ENCODE measurements around the gene SNU13. TPM values are rescaled to one million over a fixed set of nuclear protein-coding genes. Genes with fewer than 3 reads are reported as not detected.
"Not testable (repeated sequence)": the region's sequence is repeated elsewhere in the genome, so short reads cannot be mapped to it uniquely, and the experiment has no call there.

SNU13 gene
- 139 TPM for polyA plus RNA-seq (2013, experiment 1 of 2)
- polyA plus RNA-seq (2013, experiment 2 of 2), result 137 TPM

- H2BK15ac ChIP-seq (ENCODE audit: low read length), result peak within 1 kb of the TSS; percentile 75
- H3K27ac ChIP-seq (replicated peaks; ENCODE audit: low read length), result peak within 1 kb of the TSS; percentile 79
- DNase-seq (ENCODE audit: low spot score), result peak; percentile 82
- no peaks in the 10 kb centered on the region for H3K9me3 ChIP-seq (replicated peaks in 1 of 2; ENCODE audit: control insufficient read depth in 2 of 2, insufficient read depth in 1 of 2, low read depth in 1 of 2, low read length in 2 of 2)
- H3K36me3 ChIP-seq (replicated peaks in 1 of 2; ENCODE audit: control insufficient read depth in 2 of 2, insufficient read depth in 2 of 2, low read length in 2 of 2), result peaks cover 3 to 12% of the 10 kb centered on the region in 2 donors
- H2AFZ ChIP-seq (ENCODE audit: low read length), result peak within 1 kb of the TSS; percentile 93
- H2BK5ac ChIP-seq (ENCODE audit: low read length), result peak within 1 kb of the TSS; percentile 82
- no peak within 1 kb of the TSS for H4K91ac ChIP-seq (ENCODE audit: low read depth, low read length, poor library complexity)
- peak within 1 kb of the TSS; percentile 90 for H3K14ac ChIP-seq (ENCODE audit: low read length)
- peak within 1 kb of the TSS; percentile 94 for H3K18ac ChIP-seq (ENCODE audit: low read length)
- no peaks in the 10 kb centered on the region for H3K27me3 ChIP-seq (ENCODE audit: control insufficient read depth in 3 of 3, insufficient read depth in 3 of 3, low read depth in 1 of 3, low read length in 3 of 3)
- peak within 1 kb of the TSS; percentile 80 for H3K9ac ChIP-seq (ENCODE audit: low read depth, low read length, poor library complexity)
- H2BK120ac ChIP-seq (ENCODE audit: low read depth, low read length), result peak within 1 kb of the TSS; percentile 61
- WGBS, 2 donors (ENCODE audit: extremely low coverage in 2 of 2, insufficient read length in 2 of 2, insufficient replicate concordance in 1 of 2), result no CpG with 5 or more reads among the region's 62 CpGs
- H3K79me1 ChIP-seq (ENCODE audit: low read depth, low read length), result peaks cover 9% of the 10 kb centered on the region
- H4K8ac ChIP-seq (ENCODE audit: low read depth, low read length), result no peak within 1 kb of the TSS
- no peak within 1 kb of the TSS for H3K4ac ChIP-seq (ENCODE audit: low read length)
- H2AK5ac ChIP-seq (ENCODE audit: low read depth, low read length), result peak within 1 kb of the TSS; percentile 84
- H3K4me3 ChIP-seq (ENCODE audit: low read length in 2 of 2), result peak within 1 kb of the TSS; percentile 66 to 85
- H3K4me2 ChIP-seq (ENCODE audit: insufficient read depth, low read length, poor library complexity, severe bottlenecking), result peak within 1 kb of the TSS; percentile 83
- H3K23ac ChIP-seq (ENCODE audit: low read depth, low read length, poor library complexity), result peak within 1 kb of the TSS; percentile 97
- H2BK12ac ChIP-seq (ENCODE audit: low read length), result no peak within 1 kb of the TSS
- H3K4me1 ChIP-seq (ENCODE audit: control insufficient read depth in 2 of 2, insufficient read depth in 1 of 2, low read depth in 1 of 2, low read length in 2 of 2), result peaks cover 4 to 5% of the 10 kb centered on the region in 2 donors
Measured at GRCh38 chr22:41688365-41689211, at the start of gene SNU13. TSS of gene SNU13 (minus strand) at chr22:41688867. CDS start at chr22:41688796, 71 bp downstream.

- H3K4me3 ChIP-seq (ENCODE audit: low read length in 2 of 2); H3K36me3 ChIP-seq (replicated peaks in 1 of 2; ENCODE audit: control insufficient read depth in 2 of 2, insufficient read depth in 2 of 2, low read length in 2 of 2); H2AK5ac ChIP-seq (ENCODE audit: low read depth, low read length); H3K9ac ChIP-seq (ENCODE audit: low read depth, low read length, poor library complexity); H3K4ac ChIP-seq (ENCODE audit: low read length); H3K27me3 ChIP-seq (ENCODE audit: control insufficient read depth in 3 of 3, insufficient read depth in 3 of 3, low read depth in 1 of 3, low read length in 3 of 3); H2AFZ ChIP-seq (ENCODE audit: low read length); H3K9me3 ChIP-seq (replicated peaks in 1 of 2; ENCODE audit: control insufficient read depth in 2 of 2, insufficient read depth in 1 of 2, low read depth in 1 of 2, low read length in 2 of 2); H2BK120ac ChIP-seq (ENCODE audit: low read depth, low read length); H3K79me1 ChIP-seq (ENCODE audit: low read depth, low read length); H4K91ac ChIP-seq (ENCODE audit: low read depth, low read length, poor library complexity); H4K8ac ChIP-seq (ENCODE audit: low read depth, low read length); H3K23ac ChIP-seq (ENCODE audit: low read depth, low read length, poor library complexity); H3K14ac ChIP-seq (ENCODE audit: low read length); H3K4me1 ChIP-seq (ENCODE audit: control insufficient read depth in 2 of 2, insufficient read depth in 1 of 2, low read depth in 1 of 2, low read length in 2 of 2); H2BK12ac ChIP-seq (ENCODE audit: low read length); H2BK15ac ChIP-seq (ENCODE audit: low read length); H3K4me2 ChIP-seq (ENCODE audit: insufficient read depth, low read length, poor library complexity, severe bottlenecking); H3K27ac ChIP-seq (replicated peaks; ENCODE audit: low read length); DNase-seq (ENCODE audit: low spot score); H3K18ac ChIP-seq (ENCODE audit: low read length); H2BK5ac ChIP-seq (ENCODE audit: low read length): not testable (repeated sequence)
- no CpG with 5 or more reads among the region's 4 CpGs for WGBS, 2 donors (ENCODE audit: extremely low coverage in 2 of 2, insufficient read length in 2 of 2, insufficient replicate concordance in 1 of 2)
Measured at GRCh38 chr22:41733241-41733640, 44.6 kb upstream of the SNU13 start.

DNA sequence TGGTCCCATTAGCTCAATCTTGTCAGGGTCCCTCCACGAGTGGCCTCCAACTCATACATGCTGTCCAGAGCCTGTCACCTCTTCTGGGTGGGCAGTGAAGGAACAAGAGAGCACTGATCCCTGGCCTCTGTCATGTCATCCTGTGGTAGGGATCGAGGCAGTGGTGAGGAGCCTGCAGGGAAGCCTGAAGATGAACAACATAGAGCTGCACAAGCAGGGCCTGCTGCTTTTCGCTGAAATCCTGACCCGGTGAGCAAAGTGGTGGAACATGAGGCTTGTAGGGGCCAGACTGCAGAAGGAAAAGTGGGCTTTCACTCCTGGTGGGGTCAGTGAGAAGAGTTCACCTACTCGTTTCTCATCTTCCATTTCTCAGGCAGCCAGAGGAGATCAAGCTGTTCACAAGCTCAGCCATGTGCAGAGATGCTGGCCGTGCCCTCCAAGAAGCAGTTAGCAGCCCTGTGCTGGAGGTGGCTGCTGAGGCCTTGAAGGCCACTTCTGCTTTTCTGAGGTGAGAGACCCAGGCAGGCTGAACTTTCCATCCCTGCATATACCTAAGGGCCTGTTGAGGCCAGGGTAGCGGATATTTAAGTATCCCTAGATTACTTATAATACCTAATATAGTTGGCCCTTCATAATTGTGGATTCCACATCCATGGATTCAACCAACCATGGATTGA, 43.6 kb upstream of the SNU13 start:
- H3K4me3 ChIP-seq (ENCODE audit: low read length in 2 of 2), result no peak overlapping the region
- no peak overlapping the region for H2BK12ac ChIP-seq (ENCODE audit: low read length)
- H2BK15ac ChIP-seq (ENCODE audit: low read length), result no peak overlapping the region
- H3K9ac ChIP-seq (ENCODE audit: low read depth, low read length, poor library complexity), result no peak overlapping the region
- H2AK5ac ChIP-seq (ENCODE audit: low read depth, low read length), result no peak overlapping the region
- H2AFZ ChIP-seq (ENCODE audit: low read length), result no peak overlapping the region
- no peak overlapping the region for H3K14ac ChIP-seq (ENCODE audit: low read length)
- H4K91ac ChIP-seq (ENCODE audit: low read depth, low read length, poor library complexity), result no peak overlapping the region
- H3K27me3 ChIP-seq (ENCODE audit: control insufficient read depth in 3 of 3, insufficient read depth in 3 of 3, low read depth in 1 of 3, low read length in 3 of 3), result peaks cover 0 to 2% (median 0%) of the 10 kb centered on the region in 3 experiments
- no peaks in the 10 kb centered on the region for H3K36me3 ChIP-seq (replicated peaks in 1 of 2; ENCODE audit: control insufficient read depth in 2 of 2, insufficient read depth in 2 of 2, low read length in 2 of 2)
- no peak overlapping the region for H3K4me2 ChIP-seq (ENCODE audit: insufficient read depth, low read length, poor library complexity, severe bottlenecking)
- no peaks in the 10 kb centered on the region for H3K9me3 ChIP-seq (replicated peaks in 1 of 2; ENCODE audit: control insufficient read depth in 2 of 2, insufficient read depth in 1 of 2, low read depth in 1 of 2, low read length in 2 of 2)
- no CpG with 5 or more reads among the region's 7 CpGs for WGBS, 2 donors (ENCODE audit: extremely low coverage in 2 of 2, insufficient read length in 2 of 2, insufficient replicate concordance in 1 of 2)
- H3K27ac ChIP-seq (replicated peaks; ENCODE audit: low read length), result no peak overlapping the region
- no peak overlapping the region for H2BK120ac ChIP-seq (ENCODE audit: low read depth, low read length)
- no peak for DNase-seq (ENCODE audit: low spot score)
- no peak overlapping the region for H2BK5ac ChIP-seq (ENCODE audit: low read length)
- H4K8ac ChIP-seq (ENCODE audit: low read depth, low read length), result no peak overlapping the region
- H3K18ac ChIP-seq (ENCODE audit: low read length), result no peak overlapping the region
- H3K4me1 ChIP-seq (ENCODE audit: control insufficient read depth in 2 of 2, insufficient read depth in 1 of 2, low read depth in 1 of 2, low read length in 2 of 2), result no peaks in the 10 kb centered on the region
- H3K4ac ChIP-seq (ENCODE audit: low read length), result no peak overlapping the region
- H3K23ac ChIP-seq (ENCODE audit: low read depth, low read length, poor library complexity), result peak overlapping the region; percentile 32
- H3K79me1 ChIP-seq (ENCODE audit: low read depth, low read length), result no peaks in the 10 kb centered on the region

DNA sequence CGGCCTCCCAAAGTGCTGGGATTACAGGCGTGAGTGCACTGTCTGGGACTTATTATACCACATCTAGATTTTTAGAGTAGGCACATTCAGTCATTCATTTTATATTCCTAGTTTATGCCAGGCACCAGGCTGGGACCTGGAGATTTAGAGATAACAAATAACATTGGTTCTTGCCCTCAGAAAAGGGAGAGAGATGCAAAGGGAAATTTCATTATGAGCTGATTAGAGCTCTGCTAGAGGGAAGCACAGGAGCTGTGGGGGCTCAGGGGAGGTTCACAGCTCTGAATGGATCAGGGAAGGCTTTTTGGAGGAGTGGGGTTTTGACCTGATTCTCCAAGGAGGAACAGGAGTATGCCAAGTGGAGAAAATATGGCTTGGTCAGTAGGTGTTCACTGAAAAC, 42.9 kb upstream of the SNU13 start:
- H3K4me3 ChIP-seq (ENCODE audit: low read length in 2 of 2), result no peak overlapping the region
- no CpG with 5 or more reads among the region's 2 CpGs for WGBS, 2 donors (ENCODE audit: extremely low coverage in 2 of 2, insufficient read length in 2 of 2, insufficient replicate concordance in 1 of 2)
- H3K36me3 ChIP-seq (replicated peaks in 1 of 2; ENCODE audit: control insufficient read depth in 2 of 2, insufficient read depth in 2 of 2, low read length in 2 of 2), result no peaks in the 10 kb centered on the region
- no peak overlapping the region for H3K4me2 ChIP-seq (ENCODE audit: insufficient read depth, low read length, poor library complexity, severe bottlenecking)
- no peak overlapping the region for H2BK5ac ChIP-seq (ENCODE audit: low read length)
- H4K8ac ChIP-seq (ENCODE audit: low read depth, low read length), result no peak overlapping the region
- H3K27me3 ChIP-seq (ENCODE audit: control insufficient read depth in 3 of 3, insufficient read depth in 3 of 3, low read depth in 1 of 3, low read length in 3 of 3), result peaks cover 0 to 2% (median 0%) of the 10 kb centered on the region in 3 experiments
- H2AK5ac ChIP-seq (ENCODE audit: low read depth, low read length), result no peak overlapping the region
- no peaks in the 10 kb centered on the region for H3K4me1 ChIP-seq (ENCODE audit: control insufficient read depth in 2 of 2, insufficient read depth in 1 of 2, low read depth in 1 of 2, low read length in 2 of 2)
- no peak overlapping the region for H3K4ac ChIP-seq (ENCODE audit: low read length)
- H3K9me3 ChIP-seq (replicated peaks in 1 of 2; ENCODE audit: control insufficient read depth in 2 of 2, insufficient read depth in 1 of 2, low read depth in 1 of 2, low read length in 2 of 2), result no peaks in the 10 kb centered on the region
- H4K91ac ChIP-seq (ENCODE audit: low read depth, low read length, poor library complexity), result no peak overlapping the region
- H2BK12ac ChIP-seq (ENCODE audit: low read length), result no peak overlapping the region
- no peak overlapping the region for H2AFZ ChIP-seq (ENCODE audit: low read length)
- H3K18ac ChIP-seq (ENCODE audit: low read length), result no peak overlapping the region
- H2BK120ac ChIP-seq (ENCODE audit: low read depth, low read length), result no peak overlapping the region
- H3K14ac ChIP-seq (ENCODE audit: low read length), result no peak overlapping the region
- no peak overlapping the region for H3K9ac ChIP-seq (ENCODE audit: low read depth, low read length, poor library complexity)
- DNase-seq (ENCODE audit: low spot score), result no peak
- H2BK15ac ChIP-seq (ENCODE audit: low read length), result no peak overlapping the region
- H3K79me1 ChIP-seq (ENCODE audit: low read depth, low read length), result no peaks in the 10 kb centered on the region
- peak overlapping the region; percentile 32 for H3K23ac ChIP-seq (ENCODE audit: low read depth, low read length, poor library complexity)
- no peak overlapping the region for H3K27ac ChIP-seq (replicated peaks; ENCODE audit: low read length)
